Testis (tissue), 2 donors: ENCODE results near the gene LIN7A.

Experiments
- CTCF ChIP-seq, 3 experiments: fragments of 450-650 bp in 2 of 3; fragments of 200-600 bp in 1 of 3; sonication (generic) in 1 of 3; IDR thresholded peaks; one replicate each; pipeline ENCODE4 v1.5.1; 2016 to 2019; ENCODE audit warnings: antibody characterized with exemption in 3 of 3, mild to moderate bottlenecking in 2 of 3, moderate library complexity in 1 of 3
- POLR2A ChIP-seq: fragments of 450-650 bp; IDR thresholded peaks from one replicate; pipeline ENCODE4 v1.6.1; 2017; ENCODE audit warnings: antibody characterized with exemption, mild to moderate bottlenecking, moderate library complexity

- TF ChIP-seq CTCF (IDR thresholded peaks at IDR 0.05): no peak
- no peak for TF ChIP-seq POLR2A
Measured at GRCh38 chr12:80792861-80793260, 144.9 kb downstream of the LIN7A start.
